Testis (tissue), 3 donors: ENCODE measurements around the gene SEC22A. TPM values are rescaled to one million over a fixed set of nuclear protein-coding genes. Genes with fewer than 3 reads are reported as not detected.

ENCODE experiments used
- DNase-seq: peaks from one replicate; pipeline ENCODE4 v3.0.0-alpha.2; 2019
- H3K27ac ChIP-seq, 2 donors: fragments of 200-600 bp; sonication (generic); one replicate each; pipeline ENCODE4 v1.5.1; 2019
- H3K27me3 ChIP-seq: fragments of 200-600 bp; sonication (generic); one replicate; pipeline ENCODE4 v1.5.1; 2019
- H3K36me3 ChIP-seq: fragments of 200-600 bp; sonication (generic); one replicate; pipeline ENCODE4 v1.5.1; 2017; ENCODE audit warnings: low read depth; ENCODE audit errors: missing control alignments
- H3K4me1 ChIP-seq: fragments of 200-600 bp; sonication (generic); one replicate; pipeline ENCODE4 v1.5.1; 2019
- H3K4me3 ChIP-seq, 2 donors: fragments of 200-600 bp; sonication (generic); one replicate each; pipeline ENCODE4 v1.5.1; 2017 to 2019
- H3K9me3 ChIP-seq: fragments of 200-600 bp; sonication (generic); one replicate; pipeline ENCODE4 v1.5.1; 2017
- POLR2A ChIP-seq: fragments of 450-650 bp; IDR thresholded peaks from one replicate; pipeline ENCODE4 v1.6.1; 2017; ENCODE audit warnings: antibody characterized with exemption, mild to moderate bottlenecking, moderate library complexity
- WGBS, 2 donors: methylation state at CpG; one replicate each; pipeline ENCODE4 v1.1.5; 2018; 5-methylcytosine and 5-hydroxymethylcytosine counted together
- intact Hi-C: fragments of 100-400 bp; cut with DNase I; formaldehyde crosslinking; loops from one replicate; pipeline ENCODE4 v1.15.1; 2023; ENCODE audit warnings: low total_unique reads
- polyA plus RNA-seq: library from polyadenylated mRNA; stranded (reverse); fragments of 350-450 nt; fragmentation: Illumina TruSeq; extraction: RNeasy Lipid Tissue Mini Kit (QIAGEN cat#74804); gene quantifications from one replicate; pipeline ENCODE4 v1.2.3, GENCODE V29; 2014; ENCODE audit warnings: low read depth, low replicate concordance; ENCODE audit not compliant: insufficient read depth
- total RNA-seq, 2 donors: library from RNA; depleted of rRNA; stranded (reverse); fragments of >200 nt; gene quantifications; one replicate each; pipeline ENCODE4 v1.2.3, GENCODE V29; 2016
- TF ChIP-seq, protein P1 (sequence below), 3 experiments: fragments of 450-650 bp in 2 of 3; fragments of 200-600 bp in 1 of 3; sonication (generic) in 1 of 3; IDR thresholded peaks; one replicate each; pipeline ENCODE4 v1.5.1; 2016 to 2019; ENCODE audit warnings: antibody characterized with exemption in 3 of 3, mild to moderate bottlenecking in 2 of 3, moderate library complexity in 1 of 3

SEC22A gene
- total and polyA plus RNA-seq, 3 donors from 2014 or later = 52.0 to 59.6 (median 58.8) TPM

DNA sequence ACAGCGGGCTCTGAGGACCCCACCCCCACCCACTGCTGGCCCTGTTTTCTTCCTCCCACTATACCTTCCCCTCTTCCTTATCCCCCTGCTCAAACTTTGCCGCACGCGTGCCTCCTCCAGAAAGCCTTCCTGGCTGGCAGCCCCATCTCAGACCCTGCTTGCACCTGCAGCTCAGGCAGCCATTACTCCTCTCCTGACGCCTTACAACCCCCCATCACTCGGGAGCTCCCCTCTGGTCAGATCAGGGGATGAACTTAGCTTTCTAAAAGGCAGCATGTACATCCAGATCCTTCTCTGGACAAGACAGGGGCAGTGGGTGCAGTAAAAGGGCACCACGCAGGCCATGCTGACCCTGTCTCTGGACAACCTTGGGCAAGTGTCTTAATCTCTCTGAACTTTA is 94.5 kb downstream of the SEC22A start:
- TF ChIP-seq, protein P1, sequence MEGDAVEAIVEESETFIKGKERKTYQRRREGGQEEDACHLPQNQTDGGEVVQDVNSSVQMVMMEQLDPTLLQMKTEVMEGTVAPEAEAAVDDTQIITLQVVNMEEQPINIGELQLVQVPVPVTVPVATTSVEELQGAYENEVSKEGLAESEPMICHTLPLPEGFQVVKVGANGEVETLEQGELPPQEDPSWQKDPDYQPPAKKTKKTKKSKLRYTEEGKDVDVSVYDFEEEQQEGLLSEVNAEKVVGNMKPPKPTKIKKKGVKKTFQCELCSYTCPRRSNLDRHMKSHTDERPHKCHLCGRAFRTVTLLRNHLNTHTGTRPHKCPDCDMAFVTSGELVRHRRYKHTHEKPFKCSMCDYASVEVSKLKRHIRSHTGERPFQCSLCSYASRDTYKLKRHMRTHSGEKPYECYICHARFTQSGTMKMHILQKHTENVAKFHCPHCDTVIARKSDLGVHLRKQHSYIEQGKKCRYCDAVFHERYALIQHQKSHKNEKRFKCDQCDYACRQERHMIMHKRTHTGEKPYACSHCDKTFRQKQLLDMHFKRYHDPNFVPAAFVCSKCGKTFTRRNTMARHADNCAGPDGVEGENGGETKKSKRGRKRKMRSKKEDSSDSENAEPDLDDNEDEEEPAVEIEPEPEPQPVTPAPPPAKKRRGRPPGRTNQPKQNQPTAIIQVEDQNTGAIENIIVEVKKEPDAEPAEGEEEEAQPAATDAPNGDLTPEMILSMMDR (IDR thresholded peaks at IDR 0.05) = no peak
- no peak for TF ChIP-seq POLR2A
- H3K4me1 ChIP-seq = no peaks in the 10 kb centered on the region
- intact Hi-C loops = no loop called here
- H3K27me3 ChIP-seq = no peaks in the 10 kb centered on the region
- WGBS, 2 donors = 85 to 88% methylated on average over 7 of the region's 7 CpGs
- no peaks in the 10 kb centered on the region for H3K36me3 ChIP-seq
- no peak overlapping the region for H3K4me3 ChIP-seq
- no peaks in the 10 kb centered on the region for H3K9me3 ChIP-seq
- H3K27ac ChIP-seq = no peak overlapping the region
- no peak for DNase-seq

DNA sequence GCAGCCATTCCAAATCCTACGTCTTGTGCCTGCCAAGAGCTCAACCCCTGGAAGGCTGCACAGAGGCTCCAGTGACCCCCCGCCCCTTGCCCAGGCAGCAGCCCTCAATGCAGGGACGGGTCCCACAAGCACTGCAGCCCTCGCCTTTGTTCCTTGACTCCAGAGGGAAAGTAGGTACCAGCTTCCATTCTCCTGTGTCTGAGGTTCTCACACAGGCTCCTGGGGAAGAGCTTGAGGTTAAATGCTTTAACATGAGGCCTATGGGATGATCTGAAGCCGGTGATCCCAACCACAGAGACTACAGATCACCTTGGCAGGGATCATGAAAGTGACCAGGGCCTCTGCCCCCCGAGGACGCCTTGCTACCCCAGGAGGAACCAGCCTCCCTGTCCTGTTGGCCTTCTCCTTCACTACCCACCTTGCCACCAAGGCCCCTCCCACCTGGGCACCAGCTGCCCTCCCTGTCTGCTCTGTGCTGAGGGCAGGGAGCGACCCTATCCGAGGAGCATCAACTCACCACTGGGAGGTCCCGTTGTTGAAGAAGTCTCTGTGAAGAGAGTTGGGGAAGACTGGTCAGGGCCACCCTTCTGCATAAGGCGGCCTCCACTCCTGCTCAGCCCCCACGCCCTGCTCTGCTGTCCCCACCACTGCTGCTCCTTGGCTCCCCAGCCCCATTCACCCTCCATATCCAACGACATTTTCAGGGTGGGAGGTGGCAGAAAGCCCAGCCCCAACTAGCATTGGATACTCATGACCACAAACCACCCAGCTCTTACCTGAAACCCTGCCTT is 95.3 kb downstream of the SEC22A start:
- WGBS, 2 donors = 83 to 87% methylated on average over 11 to 13 of the region's 13 CpGs
- Histone ChIP-seq H3K36me3 (no peaks in the 10 kb centered on the region), H3K4me3 (no peak overlapping the region), H3K9me3 (no peaks in the 10 kb centered on the region), H3K4me1 (no peaks in the 10 kb centered on the region), H3K27ac (no peak overlapping the region), H3K27me3 (no peaks in the 10 kb centered on the region)
- DNase-seq = no peak
- TF ChIP-seq POLR2A = no peak
- TF ChIP-seq, protein P1 (IDR thresholded peaks at IDR 0.05) = no peak
- intact Hi-C loops = no loop called here

DNA sequence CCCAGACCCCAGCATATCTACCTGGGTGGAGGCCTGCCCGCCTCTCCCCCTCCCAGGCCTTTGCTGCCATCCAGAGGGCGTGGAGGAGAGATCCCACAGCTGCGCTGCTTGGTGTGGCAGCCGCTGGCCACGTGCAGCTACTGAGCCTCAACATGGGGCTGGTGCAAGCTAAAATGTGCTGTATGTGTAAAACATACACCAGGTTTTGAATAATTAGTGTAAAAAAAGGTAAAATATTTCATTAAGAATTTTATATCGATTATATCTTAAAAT is 95.8 kb downstream of the SEC22A start:
- Histone ChIP-seq H3K36me3 (no peaks in the 10 kb centered on the region), H3K27ac (no peak overlapping the region), H3K4me1 (no peaks in the 10 kb centered on the region), H3K4me3 (no peak overlapping the region), H3K27me3 (no peaks in the 10 kb centered on the region), H3K9me3 (no peaks in the 10 kb centered on the region)
- intact Hi-C loops = no loop called here
- TF ChIP-seq POLR2A = no peak
- TF ChIP-seq, protein P1 (IDR thresholded peaks at IDR 0.05) = no peak
- 90 to 97% methylated on average over 6 of the region's 6 CpGs for WGBS, 2 donors
- no peak for DNase-seq

DNA sequence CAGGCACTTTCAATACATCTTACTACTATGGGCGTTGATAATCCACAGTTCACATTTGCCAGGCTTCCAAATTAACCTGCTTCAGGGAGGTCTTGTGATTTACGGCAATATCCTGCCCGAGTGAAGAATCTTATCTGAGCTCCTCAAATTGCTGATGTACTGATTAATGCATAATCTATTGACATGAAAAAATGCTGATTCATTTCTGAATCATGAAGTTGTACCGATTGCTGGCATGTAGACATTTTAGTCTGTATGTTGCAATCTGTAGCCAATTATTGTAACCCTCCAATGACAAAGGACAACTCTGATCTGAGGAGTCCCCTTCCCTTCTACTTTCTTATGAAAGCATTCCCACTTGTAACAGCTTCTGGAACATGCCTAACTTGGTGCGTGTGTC is 97.2 kb downstream of the SEC22A start:
- TF ChIP-seq, protein P1 (IDR thresholded peaks at IDR 0.05) = no peak
- no peak for TF ChIP-seq POLR2A
- no peak overlapping the region for H3K27ac ChIP-seq
- 69 to 78% methylated on average over 5 of the region's 5 CpGs for WGBS, 2 donors
- H3K4me3 ChIP-seq = no peak overlapping the region
- H3K9me3 ChIP-seq = no peaks in the 10 kb centered on the region
- no peaks in the 10 kb centered on the region for H3K4me1 ChIP-seq
- intact Hi-C loops = no loop called here
- no peaks in the 10 kb centered on the region for H3K27me3 ChIP-seq
- no peaks in the 10 kb centered on the region for H3K36me3 ChIP-seq
- no peak for DNase-seq

DNA sequence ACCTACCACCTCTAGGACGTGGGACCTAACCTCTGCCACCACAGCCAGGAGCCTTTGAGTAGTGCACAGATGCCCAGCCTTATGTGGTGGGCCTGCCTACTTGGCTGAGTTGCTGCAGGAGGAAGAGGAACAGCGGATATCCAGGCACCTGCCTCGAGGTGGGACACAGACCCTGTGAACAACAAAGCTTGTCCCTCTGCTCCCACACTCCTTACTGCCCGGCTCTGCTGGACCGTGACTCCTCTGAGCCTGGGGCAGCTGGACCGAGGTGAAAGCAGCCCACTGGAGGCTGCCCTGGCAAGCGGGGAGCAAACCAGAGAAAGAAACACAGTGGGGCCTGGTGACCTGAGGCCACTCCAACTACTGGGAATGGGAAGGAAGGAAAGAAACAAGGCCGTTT is 97.8 kb downstream of the SEC22A start:
- Histone ChIP-seq H3K27ac (no peak overlapping the region), H3K9me3 (no peaks in the 10 kb centered on the region), H3K4me3 (no peak overlapping the region), H3K4me1 (no peaks in the 10 kb centered on the region), H3K27me3 (no peaks in the 10 kb centered on the region), H3K36me3 (no peaks in the 10 kb centered on the region)
- WGBS, 2 donors = 69 to 78% methylated on average over 7 to 8 of the region's 8 CpGs
- intact Hi-C loops = no loop called here
- TF ChIP-seq, protein P1 (IDR thresholded peaks at IDR 0.05) = no peak
- TF ChIP-seq POLR2A = no peak
- no peak for DNase-seq
